SK-N-SH (cell line): ENCODE data around the gene PRAMEF1. TPM values are rescaled to one million over a fixed set of nuclear protein-coding genes. Genes with fewer than 3 reads are reported as not detected.
A peak's percentile ranks its signal among the peaks of the same experiment; 100 is the strongest.

Source experiments
- CTCF ChIA-PET: fragments of 300-600, 350-600 bp; formaldehyde crosslinking; extraction: SDS; loops from one replicate; lab custom pipeline; 2021; lab: Yijun Ruan, JAX
- POLR2A ChIA-PET: fragments of 350-600 bp; sonication (Branson Sonifier 250); formaldehyde crosslinking; extraction: SDS; loops from one replicate; lab custom pipeline; 2020; ENCODE audit warnings: antibody characterized with exemption, inconsistent platforms; lab: Yijun Ruan, JAX
- DNase-seq: peaks from one replicate; pipeline ENCODE4 v3.0.0; 2012
- H2AFZ ChIP-seq: fragments of 200-600 bp; sonication (generic); 2 replicates; pipeline ENCODE4 v1.8.1; 2016; ENCODE audit warnings: antibody characterized with exemption, mild to moderate bottlenecking, low read depth
- H3F3A ChIP-seq: fragments of 200-600 bp; sonication (generic); replicated peaks from 2 replicates; pipeline ENCODE3; 2016; ENCODE audit warnings: antibody characterized with exemption, mild to moderate bottlenecking; ENCODE audit not compliant: insufficient read depth
- H3K27ac ChIP-seq, 2 experiments: fragments of 200-500 bp in 1 of 2; fragments of 200-600 bp in 1 of 2; sonication (Bioruptor generic) in 1 of 2; sonication (generic), shearing (Covaris generic) in 1 of 2; 2 replicates each; pipeline versions ENCODE4 v1.5.1 to v1.6.1; 2014 to 2016; ENCODE audit warnings: low read depth in 2 of 2, inconsistent platforms in 1 of 2, low read length in 1 of 2, mild to moderate bottlenecking in 1 of 2, mixed read lengths in 1 of 2
- H3K27me3 ChIP-seq: fragments of 200-600 bp; sonication (generic), shearing (Covaris generic); 2 replicates; pipeline ENCODE4 v1.6.1; 2016; ENCODE audit warnings: mixed run types; ENCODE audit not compliant: insufficient read depth
- H3K36me3 ChIP-seq, 2 experiments: fragments of 200-500 bp in 1 of 2; fragments of 200-600 bp in 1 of 2; sonication (Bioruptor generic) in 1 of 2; sonication (generic) in 1 of 2; replicated peaks in 1 of 2; 2 replicates each; pipeline versions ENCODE3 to v1.5.1; 2014 to 2016; ENCODE audit warnings: low read length in 1 of 2, mild to moderate bottlenecking in 1 of 2; ENCODE audit not compliant: insufficient read depth in 2 of 2, control insufficient read depth in 1 of 2
- H3K4me1 ChIP-seq, 2 experiments: fragments of 200-500 bp in 1 of 2; fragments of 200-600 bp in 1 of 2; sonication (Bioruptor generic) in 1 of 2; sonication (generic), shearing (Covaris generic) in 1 of 2; 2 replicates each; pipeline versions ENCODE4 v1.5.1 to v1.6.1; 2014 to 2016; ENCODE audit warnings: low read depth in 1 of 2, low read length in 1 of 2, mixed run types in 1 of 2; ENCODE audit not compliant: insufficient read depth in 2 of 2, control insufficient read depth in 1 of 2
- H3K4me2 ChIP-seq: fragments of 200-600 bp; sonication (generic), shearing (Covaris generic); 2 replicates; pipeline ENCODE4 v1.6.1; 2017; ENCODE audit warnings: mixed run types
- H3K4me3 ChIP-seq, 2 experiments: fragments of 200-500 bp in 1 of 2; fragments of 200-600 bp in 1 of 2; sonication (Bioruptor generic) in 1 of 2; sonication (generic), shearing (Covaris generic) in 1 of 2; 2 replicates each; pipeline versions ENCODE4 v1.5.1 to v1.8.1; 2014 to 2016; ENCODE audit warnings: low read depth in 2 of 2, inconsistent platforms in 1 of 2, low read length in 1 of 2, mild to moderate bottlenecking in 1 of 2, mixed read lengths in 1 of 2, moderate library complexity in 1 of 2
- H3K79me2 ChIP-seq: fragments of 200-600 bp; sonication (generic); 2 replicates; pipeline ENCODE4 v1.8.1; 2017; ENCODE audit warnings: mild to moderate bottlenecking; ENCODE audit not compliant: insufficient read depth
- H3K9ac ChIP-seq: fragments of 200-600 bp; sonication (generic); 2 replicates; pipeline ENCODE4 v1.6.1; 2017; ENCODE audit warnings: mixed run types
- H3K9me2 ChIP-seq: fragments of 200-600 bp; sonication (generic); 2 replicates; pipeline ENCODE4 v1.6.1; 2017; ENCODE audit warnings: mixed run types
- H3K9me3 ChIP-seq: fragments of 200-600 bp; sonication (generic); 2 replicates; pipeline ENCODE4 v1.6.1; 2017; ENCODE audit warnings: mixed run types, mild to moderate bottlenecking, moderate library complexity
- H4K20me1 ChIP-seq: fragments of 200-600 bp; sonication (generic); 2 replicates; pipeline ENCODE4 v1.6.1; 2017; ENCODE audit warnings: mild to moderate bottlenecking, mixed run types; ENCODE audit not compliant: insufficient read depth
- CHD2 ChIP-seq: fragments of 150-350 bp; IDR thresholded peaks from 2 replicates; pipeline ENCODE4 v1.6.1; 2018; ENCODE audit warnings: low read length; ENCODE audit not compliant: partially characterized antibody
- ELF1 ChIP-seq: IDR thresholded peaks from 2 replicates; pipeline ENCODE4 v1.4.0; 2012
- EP300 ChIP-seq, 2 experiments: IDR thresholded peaks; 2 replicates each; pipeline versions ENCODE4 v1.4.0 to v1.6.1; 2012; ENCODE audit warnings: borderline replicate concordance in 1 of 2, low read depth in 1 of 2, low read length in 1 of 2
- EZH2phosphoT487 ChIP-seq: fragments of 200-600 bp; sonication (generic); IDR thresholded peaks from 2 replicates; pipeline ENCODE4 v1.6.1; 2017; ENCODE audit warnings: low read depth, mixed run types, mild to moderate bottlenecking, antibody characterized with exemption, moderate library complexity, borderline replicate concordance
- FOXJ3 ChIP-seq: sonication (generic); formaldehyde crosslinking; IDR thresholded peaks from 2 replicates; pipeline ENCODE4 v1.5.1; 2020; ENCODE audit warnings: mild to moderate bottlenecking, missing genetic modification reagents
- FOXM1 ChIP-seq: IDR thresholded peaks from 2 replicates; pipeline ENCODE4 v1.4.0; 2012; ENCODE audit warnings: low read depth, mild to moderate bottlenecking
- GATA2 ChIP-seq: sonication (generic); formaldehyde crosslinking; IDR thresholded peaks from 2 replicates; pipeline ENCODE4 v1.5.0; 2020; ENCODE audit warnings: mild to moderate bottlenecking, missing genetic modification reagents
- MXI1 ChIP-seq: IDR thresholded peaks from 2 replicates; pipeline ENCODE4 v1.6.1; 2012; ENCODE audit warnings: mild to moderate bottlenecking, low read depth, low read length, improper control_type of control experiment
- POLR2AphosphoS5 ChIP-seq: IDR thresholded peaks from 2 replicates; pipeline ENCODE4 v1.6.1; 2012; ENCODE audit warnings: low read depth, low read length
- RAD21 ChIP-seq: IDR thresholded peaks from 2 replicates; pipeline ENCODE4 v1.6.1; 2012; ENCODE audit warnings: mild to moderate bottlenecking, low read length
- RCOR1 ChIP-seq: fragments of 150-350 bp; IDR thresholded peaks from 2 replicates; pipeline ENCODE4 v1.6.1; 2017; ENCODE audit warnings: antibody characterized with exemption, low read length
- RXRA ChIP-seq: IDR thresholded peaks from 2 replicates; pipeline ENCODE4 v1.4.0; 2012; ENCODE audit warnings: low read depth, mild to moderate bottlenecking, borderline replicate concordance
- SMC3 ChIP-seq: IDR thresholded peaks from 2 replicates; pipeline ENCODE4 v1.6.1; 2012; ENCODE audit warnings: low read depth, low read length, improper control_type of control experiment
- WGBS: methylation state at CpG from one replicate; pipeline ENCODE4 v1.1.6; 2017; ENCODE audit warnings: low lambda C conversion rate; 5-methylcytosine and 5-hydroxymethylcytosine counted together
- polyA plus RNA-seq, 3 experiments: library from polyadenylated mRNA; depleted of rRNA; stranded (reverse); fragments of >200 nt; gene quantifications; 2 replicates each; pipeline ENCODE4 v1.2.3, GENCODE V29; 2012
- TF ChIP-seq, protein P1 (sequence below): fragments of 150-350 bp; IDR thresholded peaks from 2 replicates; pipeline ENCODE4 v1.6.1; 2016; ENCODE audit warnings: mild to moderate bottlenecking, low read depth, low read length
- TF ChIP-seq, protein P2 (sequence below): IDR thresholded peaks from 2 replicates; pipeline ENCODE4 v1.4.0; 2012; ENCODE audit warnings: low read depth, borderline replicate concordance

PRAMEF1 gene
- polyA plus RNA-seq, 1 of the 3 experiments (the other 2 are of a cell fraction): not detected

DNA sequence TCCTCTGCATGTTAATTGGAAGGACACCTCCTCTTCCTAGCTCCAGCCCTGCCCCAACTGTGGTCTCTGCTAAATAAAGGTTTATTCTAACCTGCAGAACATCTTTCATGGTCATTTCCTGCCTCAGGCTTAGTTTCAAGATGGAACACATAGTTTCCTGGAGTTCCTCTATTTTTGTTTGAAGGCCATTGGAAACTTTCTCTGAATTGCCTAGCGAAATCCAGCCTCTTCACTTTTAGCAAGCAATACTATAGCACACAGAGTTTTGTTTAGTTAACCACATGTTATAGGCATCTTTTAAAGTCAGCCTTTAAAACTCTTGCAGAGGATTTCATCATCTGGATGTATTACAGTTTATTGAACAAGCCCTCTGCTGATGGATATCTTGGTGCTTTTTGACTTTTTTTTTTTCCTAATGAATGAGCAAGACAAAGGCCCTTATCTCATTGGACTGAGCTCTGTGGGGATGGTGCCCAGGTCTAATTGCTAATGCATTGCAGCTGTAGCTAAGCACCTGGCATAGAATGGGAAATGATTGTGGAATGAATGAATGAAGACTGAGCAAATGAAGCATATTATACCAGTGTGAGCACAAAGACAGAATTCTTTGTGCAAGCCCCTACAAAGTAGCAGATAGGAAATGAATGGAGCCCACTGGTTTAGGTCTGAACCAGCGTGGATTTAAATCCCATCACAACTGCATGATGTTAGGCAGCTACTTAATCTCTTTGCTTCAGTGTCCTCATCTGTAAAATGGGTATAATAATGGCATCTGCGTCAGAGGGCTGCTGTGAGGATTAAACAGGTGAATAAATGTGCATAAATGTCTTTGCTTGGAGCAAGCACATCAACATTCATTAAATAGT, 45.8 kb upstream of the PRAMEF1 start:
- ChIA-PET POLR2A (no interaction called here), CTCF (interaction anchor here (1.2 kb wide), 1 partner anchor 86 kb away, joined by 3 read pairs; no protein-coding TSS in a partner anchor)
- Histone ChIP-seq H3K9ac (no peak overlapping the region), H3K36me3 (no peaks in the 10 kb centered on the region), H3K9me2 (no peaks in the 10 kb centered on the region), H4K20me1 (no peaks in the 10 kb centered on the region), H3K79me2 (no peaks in the 10 kb centered on the region), H2AFZ (no peak overlapping the region), H3K27me3 (no peaks in the 10 kb centered on the region), H3K9me3 (no peaks in the 10 kb centered on the region), H3K4me1 (no peaks in the 10 kb centered on the region; a peak in 1 of 4 replicates), H3K4me3 (no peak overlapping the region), H3K27ac (peak overlapping the region in 1 of 2 experiments; percentile 36; a peak in 1 of 4 replicates), H3F3A (no peaks in the 10 kb centered on the region), H3K4me2 (no peak overlapping the region)
- 2% methylated on average over 3 of the region's 3 CpGs for WGBS
- peak; percentile 12 for TF ChIP-seq CHD2
- no peak for TF ChIP-seq MXI1
- no peak for TF ChIP-seq POLR2AphosphoS5
- 0 out of 2 replicates have a peak, but pooled peaks have one; percentile 16 for TF ChIP-seq RCOR1
- peak; percentile 92 for TF ChIP-seq GATA2 (CRISPR knock-in tag)
- TF ChIP-seq RAD21: no peak
- TF ChIP-seq FOXM1: no peak
- no peak for TF ChIP-seq RXRA
- peak in 1 of 2 experiments; percentile 60; a peak in 2 of 4 replicates for TF ChIP-seq EP300 (IDR thresholded peaks at IDR 0.05; ENCODE audit: borderline replicate concordance in 1 of 2, low read depth in 1 of 2, low read length in 1 of 2)
- TF ChIP-seq, protein P1, sequence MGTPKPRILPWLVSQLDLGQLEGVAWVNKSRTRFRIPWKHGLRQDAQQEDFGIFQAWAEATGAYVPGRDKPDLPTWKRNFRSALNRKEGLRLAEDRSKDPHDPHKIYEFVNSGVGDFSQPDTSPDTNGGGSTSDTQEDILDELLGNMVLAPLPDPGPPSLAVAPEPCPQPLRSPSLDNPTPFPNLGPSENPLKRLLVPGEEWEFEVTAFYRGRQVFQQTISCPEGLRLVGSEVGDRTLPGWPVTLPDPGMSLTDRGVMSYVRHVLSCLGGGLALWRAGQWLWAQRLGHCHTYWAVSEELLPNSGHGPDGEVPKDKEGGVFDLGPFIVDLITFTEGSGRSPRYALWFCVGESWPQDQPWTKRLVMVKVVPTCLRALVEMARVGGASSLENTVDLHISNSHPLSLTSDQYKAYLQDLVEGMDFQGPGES: no peak
- TF ChIP-seq, protein P2, sequence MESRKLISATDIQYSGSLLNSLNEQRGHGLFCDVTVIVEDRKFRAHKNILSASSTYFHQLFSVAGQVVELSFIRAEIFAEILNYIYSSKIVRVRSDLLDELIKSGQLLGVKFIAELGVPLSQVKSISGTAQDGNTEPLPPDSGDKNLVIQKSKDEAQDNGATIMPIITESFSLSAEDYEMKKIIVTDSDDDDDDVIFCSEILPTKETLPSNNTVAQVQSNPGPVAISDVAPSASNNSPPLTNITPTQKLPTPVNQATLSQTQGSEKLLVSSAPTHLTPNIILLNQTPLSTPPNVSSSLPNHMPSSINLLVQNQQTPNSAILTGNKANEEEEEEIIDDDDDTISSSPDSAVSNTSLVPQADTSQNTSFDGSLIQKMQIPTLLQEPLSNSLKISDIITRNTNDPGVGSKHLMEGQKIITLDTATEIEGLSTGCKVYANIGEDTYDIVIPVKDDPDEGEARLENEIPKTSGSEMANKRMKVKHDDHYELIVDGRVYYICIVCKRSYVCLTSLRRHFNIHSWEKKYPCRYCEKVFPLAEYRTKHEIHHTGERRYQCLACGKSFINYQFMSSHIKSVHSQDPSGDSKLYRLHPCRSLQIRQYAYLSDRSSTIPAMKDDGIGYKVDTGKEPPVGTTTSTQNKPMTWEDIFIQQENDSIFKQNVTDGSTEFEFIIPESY: no peak
- no peak for TF ChIP-seq SMC3
- no peak for TF ChIP-seq ELF1
- TF ChIP-seq EZH2phosphoT487: no peak
- TF ChIP-seq FOXJ3 (CRISPR knock-in tag): 0 out of 2 replicates have a peak, but pooled peaks have one; percentile 24
- peak; percentile 34 for DNase-seq
